GM18507 (cell line): ENCODE measurements around the gene HOXB7.
A peak's percentile ranks its signal among the peaks of the same experiment; 100 is the strongest.

Experiments
- DNase-seq: peaks from one replicate; pipeline ENCODE4 v3.0.0; 2011; ENCODE audit warnings: low read depth; ENCODE audit not compliant: insufficient read length; ENCODE audit errors: extremely low spot score
- FAIRE-seq: peaks from 2 replicates; lab custom pipeline; 2011; peaks lifted over from hg19 to GRCh38; lab: Jason Lieb, UNC

HOXB7 gene

DNA sequence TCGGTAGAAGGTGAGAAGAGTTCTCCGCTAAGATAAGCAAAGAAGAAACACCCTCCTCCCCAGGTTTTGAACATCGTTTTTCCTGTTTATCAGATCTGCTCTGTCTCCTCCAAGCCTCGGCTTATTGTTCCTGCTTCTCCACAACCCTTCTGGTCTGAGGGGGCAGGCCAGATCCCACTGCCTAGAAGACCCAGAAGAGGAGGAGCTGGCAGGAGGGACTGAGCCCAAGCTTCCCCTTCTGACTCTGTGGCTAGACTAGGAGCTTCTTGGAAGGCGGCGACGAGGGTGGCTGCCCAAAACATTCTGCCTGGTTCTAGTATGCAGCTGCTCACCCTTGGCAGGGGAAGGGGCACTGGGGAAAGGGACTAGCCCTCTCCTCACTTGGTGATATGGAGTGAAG is 12.1 kb downstream of the HOXB7 start:
- FAIRE-seq (no peak), DNase-seq (no peak)

DNA sequence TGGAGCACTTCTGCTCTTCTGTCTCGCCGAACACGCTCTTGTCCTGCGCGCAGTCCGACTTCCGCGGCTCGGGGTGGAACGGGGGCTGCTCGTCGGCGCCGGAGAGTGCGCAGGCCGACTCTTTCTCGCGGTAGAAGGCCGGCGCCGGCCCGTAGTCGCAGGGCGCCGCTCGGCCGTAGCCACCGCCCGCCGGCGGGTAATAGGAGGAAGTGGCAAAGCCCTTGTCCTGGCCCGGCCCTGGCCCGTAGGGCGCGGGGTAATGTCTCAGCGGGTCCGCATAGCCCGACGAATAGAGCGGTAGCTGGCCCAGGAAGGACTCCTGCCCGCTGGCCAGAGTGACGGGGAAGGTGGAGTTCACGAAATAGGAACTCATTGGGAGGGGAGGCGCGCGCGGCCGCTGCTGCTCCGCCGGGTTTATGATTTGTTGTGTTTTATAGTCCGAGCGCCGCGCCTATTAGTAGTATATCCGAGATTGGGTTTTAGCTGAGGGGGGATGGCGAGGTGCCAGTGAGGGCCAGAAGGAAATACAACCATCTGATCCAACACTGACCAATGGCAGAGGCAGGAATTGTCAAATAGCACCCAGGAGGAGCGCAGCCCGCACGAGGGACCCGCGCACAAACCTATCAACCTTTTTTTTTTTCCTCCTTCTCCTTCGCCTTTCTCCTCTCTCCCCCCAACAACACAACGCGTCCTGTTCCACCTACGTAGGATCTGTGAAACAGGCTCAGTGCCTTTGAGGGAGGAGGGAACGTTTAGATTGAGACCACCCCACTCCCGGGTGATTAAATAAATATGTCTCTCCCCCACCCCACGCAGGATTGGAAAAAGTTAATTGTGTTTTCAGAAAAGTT is 12.8 kb downstream of the HOXB7 start:
- FAIRE-seq (no peak), DNase-seq (no peak)

DNA sequence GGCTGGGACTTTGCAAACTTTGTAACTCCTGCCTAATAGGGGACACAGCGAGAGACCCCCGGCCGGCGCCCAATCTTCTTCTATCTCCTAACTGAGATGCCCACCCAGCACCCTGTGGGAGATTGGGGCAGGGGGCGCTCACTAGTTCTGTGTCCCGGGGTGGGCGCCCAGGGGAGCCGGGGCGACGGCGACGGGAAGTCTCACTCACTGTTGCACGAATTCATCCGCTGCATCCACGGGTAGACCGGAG is 13.4 kb downstream of the HOXB7 start:
- FAIRE-seq (no peak), DNase-seq (no peak)

DNA sequence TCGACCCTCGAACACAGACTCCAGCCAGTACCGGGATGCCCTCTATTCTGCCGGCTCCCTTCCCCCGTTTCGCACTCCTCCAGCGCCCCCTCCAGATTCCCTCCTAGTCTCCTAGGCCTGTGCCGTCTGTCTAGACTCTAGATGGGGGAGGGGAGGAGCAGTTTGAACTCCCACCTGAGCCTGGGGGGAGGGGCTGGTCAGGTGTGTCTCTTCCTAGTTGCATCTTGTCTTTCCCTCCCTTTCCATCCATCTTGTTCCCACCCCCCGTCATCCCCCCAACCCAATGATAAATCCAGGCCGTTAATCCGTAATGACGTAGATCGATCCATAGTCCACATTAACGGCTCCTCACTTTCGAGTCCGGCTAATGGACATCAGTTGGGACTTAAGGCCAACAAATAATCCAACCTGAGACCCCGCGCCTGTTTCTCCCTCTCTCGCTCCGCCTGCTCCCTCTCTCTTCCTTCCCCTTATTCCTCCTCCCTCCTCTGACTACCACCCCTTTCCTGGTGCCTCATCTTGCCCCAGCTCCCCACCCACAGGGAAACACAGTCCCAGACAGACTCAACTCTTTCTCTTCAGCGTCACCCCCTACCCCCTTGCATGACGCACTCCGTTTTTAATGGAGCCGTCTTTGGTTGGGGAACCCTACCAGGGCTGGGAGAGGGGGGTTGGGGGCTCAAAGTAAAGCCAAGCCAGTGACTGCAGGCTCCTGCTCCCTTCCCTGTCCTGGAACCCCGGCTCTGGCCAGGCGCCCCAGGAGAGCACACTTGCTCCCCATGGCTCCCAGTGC is 13.9 kb downstream of the HOXB7 start:
- no peak for DNase-seq
- FAIRE-seq = no peak

DNA sequence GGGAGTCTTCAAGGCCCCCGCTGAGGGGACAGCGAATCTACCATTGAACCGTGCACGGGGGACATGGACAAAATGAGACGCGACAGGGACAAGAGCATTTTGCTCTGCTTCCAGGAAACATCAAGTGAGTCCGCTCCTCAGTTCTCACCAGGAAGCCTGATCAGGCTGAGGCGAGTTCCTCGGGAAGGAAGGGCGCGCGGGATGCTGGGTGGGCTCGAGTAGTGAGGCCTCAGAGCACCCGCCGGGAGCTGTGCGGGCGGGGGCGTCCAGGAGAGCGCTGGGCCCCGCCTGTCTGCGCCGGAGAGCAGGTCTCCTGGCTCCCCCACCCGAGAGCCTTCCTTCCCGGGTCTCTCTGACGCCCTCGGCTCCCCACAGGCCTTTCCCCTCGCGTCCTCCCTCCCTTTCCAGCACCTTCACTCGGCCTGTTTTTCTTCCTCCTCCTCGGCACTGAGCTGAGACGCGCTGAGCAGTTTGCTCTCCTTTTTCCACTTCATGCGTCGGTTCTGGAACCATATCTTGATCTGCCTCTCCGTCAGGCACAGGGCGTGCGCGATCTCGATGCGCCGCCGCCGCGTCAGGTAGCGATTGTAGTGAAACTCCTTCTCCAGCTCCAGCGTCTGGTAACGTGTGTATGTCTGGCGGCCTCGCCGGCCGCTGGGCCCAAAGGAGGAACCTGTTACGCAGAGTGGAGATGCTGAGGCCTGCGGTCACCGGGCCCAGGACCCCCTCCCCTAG is 14.7 kb downstream of the HOXB7 start:
- no peak for DNase-seq
- peak; percentile 50 for FAIRE-seq

DNA sequence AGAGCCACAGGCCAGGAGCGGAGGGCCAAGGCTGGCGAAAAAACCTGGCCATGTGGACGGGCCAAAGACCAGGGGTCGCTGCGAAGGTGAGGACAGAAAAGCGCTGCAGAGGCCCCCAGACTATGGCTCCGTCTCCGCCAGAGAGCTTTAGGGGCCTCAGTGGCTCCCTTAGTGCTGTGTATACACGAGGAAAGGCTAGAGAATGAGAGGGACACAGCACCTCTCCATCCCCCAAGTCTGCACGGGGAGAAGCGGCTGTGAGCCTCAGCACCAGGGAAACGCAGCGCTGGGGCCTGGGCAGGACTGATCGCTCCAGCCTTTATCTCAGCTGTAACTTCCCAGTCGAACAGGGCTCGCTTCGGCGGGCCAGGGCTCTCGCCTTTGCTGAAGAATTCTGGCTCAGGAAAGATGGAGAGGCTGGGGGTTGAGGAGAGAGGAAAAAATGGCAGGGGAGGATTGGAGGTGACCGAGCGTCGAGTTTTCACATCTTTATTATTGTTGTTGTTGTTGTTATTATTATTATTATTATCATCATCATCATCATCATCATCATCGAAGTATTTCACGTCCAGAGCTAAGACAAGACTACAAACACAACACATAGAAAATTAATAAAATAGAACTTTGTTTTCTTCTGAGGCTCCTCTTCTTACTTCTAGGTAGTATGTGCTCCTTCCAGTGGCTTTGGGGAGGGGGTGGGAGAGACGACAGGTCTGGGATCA is 15.4 kb downstream of the HOXB7 start:
- no peak for FAIRE-seq

DNA sequence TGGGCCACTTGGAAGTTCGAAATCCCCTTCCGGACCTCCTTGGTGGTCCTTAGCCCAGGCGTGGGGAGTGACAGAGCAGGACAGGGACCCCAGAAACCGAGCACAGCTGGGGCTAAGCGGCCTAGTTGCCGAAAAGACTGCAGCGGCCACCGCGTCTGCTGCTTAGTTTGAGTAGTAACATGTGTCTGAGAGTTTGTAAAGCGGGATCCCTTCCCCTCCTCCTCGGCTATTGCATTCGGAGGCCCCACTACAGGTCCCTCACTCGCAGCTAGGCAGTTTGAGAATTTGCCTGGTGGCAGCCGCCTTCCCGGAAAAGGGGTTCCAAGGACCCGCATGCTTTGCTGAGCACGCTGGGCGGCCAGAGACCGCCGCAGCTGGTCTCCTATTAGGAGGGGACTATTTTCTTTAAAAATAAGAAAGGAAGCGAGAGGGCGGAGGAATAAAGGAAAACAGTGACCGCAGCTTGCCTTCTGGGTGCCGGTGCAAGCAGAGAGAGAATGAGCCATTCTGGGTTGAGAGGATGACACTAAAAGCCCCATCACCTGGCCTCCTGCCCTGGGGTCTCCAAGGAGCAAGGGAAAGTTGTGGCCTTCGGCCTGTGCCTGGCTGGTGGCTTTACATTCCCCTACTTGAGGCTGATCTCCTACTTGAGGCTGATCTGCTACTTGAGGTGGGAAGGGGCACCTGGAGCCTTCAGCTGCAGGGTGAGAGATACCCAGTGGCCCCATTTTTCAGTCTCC is 16.1 kb downstream of the HOXB7 start:
- DNase-seq (no peak), FAIRE-seq (no peak)

More for the DNA sequence above, 15.4 kb downstream of the HOXB7 start:
- no peak for DNase-seq

DNA sequence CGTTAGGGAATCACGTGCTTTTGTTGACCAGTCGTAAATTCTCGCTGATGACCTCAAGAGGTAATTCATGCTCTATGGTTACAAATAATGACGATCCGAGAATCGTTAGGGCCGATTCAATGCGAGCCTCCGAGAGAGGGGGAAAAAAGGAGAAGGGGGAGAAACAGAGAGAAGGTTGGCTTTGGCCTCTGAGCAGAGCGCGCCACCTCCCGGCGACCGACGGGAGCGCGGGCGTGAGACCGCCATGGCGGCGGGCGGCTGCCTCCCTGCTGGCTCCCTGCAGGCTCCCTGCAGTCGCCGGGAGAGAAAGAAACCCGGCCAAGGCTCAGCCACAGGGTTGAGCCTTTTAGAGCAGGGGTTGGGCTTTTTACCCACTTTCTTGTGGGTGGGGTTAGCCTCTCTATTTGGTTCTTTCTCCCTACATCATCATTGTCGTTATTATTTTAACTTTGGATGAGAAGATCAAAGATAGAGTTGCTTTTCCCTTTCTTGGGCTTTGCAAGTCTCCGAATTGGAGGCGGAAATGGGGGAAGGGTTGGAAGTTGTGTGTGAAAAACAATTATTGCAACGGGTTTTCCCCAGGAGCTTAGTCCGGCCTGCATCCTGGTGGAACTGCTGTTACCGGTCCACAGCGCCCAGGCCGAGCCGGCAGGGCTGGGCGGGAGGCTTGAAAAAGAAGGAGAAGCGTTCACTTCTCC is 16.8 kb downstream of the HOXB7 start:
- FAIRE-seq = peak; percentile 86
- peak; percentile 81 for DNase-seq

DNA sequence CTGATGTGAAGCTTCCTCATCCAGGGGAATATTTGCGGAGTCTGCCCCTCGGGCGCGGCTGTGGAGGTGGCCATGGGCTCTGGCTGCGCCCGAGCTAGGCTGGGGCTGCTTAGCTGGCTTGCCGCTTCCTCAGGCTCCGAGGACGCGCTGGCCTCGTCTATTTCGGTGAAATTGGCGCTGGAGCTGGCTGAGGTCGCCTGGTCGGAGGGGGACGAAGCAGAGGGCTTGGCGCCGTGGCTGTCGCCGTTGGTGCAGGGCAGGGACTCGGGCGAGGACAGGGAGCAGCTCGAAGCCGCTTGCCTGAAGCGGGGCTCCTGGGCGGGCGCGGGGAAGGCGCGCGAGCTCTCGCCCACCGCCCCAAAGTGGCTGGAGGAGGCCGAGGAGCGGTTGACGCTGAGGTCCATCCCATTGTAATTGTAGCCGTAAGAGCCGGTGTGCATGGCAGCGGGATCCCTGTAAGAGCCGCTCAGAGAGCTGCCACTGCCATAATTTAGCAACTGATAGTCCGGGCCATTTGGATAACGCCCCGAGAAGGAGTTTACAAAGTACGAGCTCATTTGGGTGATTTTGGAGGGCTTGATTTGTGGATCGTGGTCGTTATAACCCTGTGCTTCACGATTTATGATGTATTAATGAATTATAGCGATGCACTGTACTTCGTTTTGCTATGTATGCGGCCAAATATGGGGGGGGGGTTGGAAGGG is 17.5 kb downstream of the HOXB7 start, which contains the start of gene HOXB5:
Gene HOXB5 (minus strand): TSS at position 654 of the 704 bp plus-strand sequence. CDS start 97 bp downstream, at position 557.
- no peak for DNase-seq
- no peak for FAIRE-seq

DNA sequence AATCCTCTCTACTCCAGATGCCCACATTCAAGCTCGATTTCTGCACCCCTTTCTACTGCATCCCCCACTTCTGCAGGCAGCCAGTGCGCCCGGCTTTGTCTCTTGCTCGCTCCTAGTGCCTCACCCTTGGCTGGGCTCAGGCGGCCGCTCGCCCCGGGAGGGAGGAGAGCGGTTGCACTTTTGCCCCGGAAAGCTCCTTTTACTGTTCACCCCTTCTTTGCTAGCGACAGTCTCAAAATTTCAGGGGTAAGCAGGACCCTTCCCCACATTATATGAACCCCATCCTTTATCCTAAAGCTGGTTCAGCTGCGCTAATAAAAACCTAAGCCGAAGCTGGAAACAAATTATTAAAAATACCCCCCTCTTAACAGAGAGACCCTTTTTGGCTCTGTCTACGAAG is 18.2 kb downstream of the HOXB7 start:
- no peak for FAIRE-seq
- no peak for DNase-seq

DNA sequence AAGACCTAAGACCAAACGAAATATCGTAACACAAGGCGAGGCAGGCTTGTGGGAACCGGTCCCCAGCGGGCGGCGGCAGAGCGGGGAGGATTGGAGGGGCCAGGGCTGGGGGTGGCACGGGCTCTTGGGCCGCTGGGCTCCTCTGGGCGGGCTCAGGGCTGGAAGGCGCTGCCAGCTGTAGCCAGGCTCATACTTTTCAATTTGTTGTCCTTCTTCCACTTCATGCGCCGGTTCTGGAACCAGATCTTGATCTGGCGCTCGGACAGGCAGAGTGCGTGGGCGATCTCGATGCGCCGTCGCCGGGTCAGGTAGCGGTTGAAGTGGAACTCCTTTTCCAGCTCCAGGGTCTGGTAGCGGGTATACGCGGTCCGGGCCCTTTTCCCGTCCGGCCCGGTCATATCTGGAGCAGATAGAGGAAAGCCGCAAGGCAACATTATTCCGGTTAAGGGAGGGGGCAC is 18.7 kb downstream of the HOXB7 start:
- DNase-seq (no peak), FAIRE-seq (no peak)

DNA sequence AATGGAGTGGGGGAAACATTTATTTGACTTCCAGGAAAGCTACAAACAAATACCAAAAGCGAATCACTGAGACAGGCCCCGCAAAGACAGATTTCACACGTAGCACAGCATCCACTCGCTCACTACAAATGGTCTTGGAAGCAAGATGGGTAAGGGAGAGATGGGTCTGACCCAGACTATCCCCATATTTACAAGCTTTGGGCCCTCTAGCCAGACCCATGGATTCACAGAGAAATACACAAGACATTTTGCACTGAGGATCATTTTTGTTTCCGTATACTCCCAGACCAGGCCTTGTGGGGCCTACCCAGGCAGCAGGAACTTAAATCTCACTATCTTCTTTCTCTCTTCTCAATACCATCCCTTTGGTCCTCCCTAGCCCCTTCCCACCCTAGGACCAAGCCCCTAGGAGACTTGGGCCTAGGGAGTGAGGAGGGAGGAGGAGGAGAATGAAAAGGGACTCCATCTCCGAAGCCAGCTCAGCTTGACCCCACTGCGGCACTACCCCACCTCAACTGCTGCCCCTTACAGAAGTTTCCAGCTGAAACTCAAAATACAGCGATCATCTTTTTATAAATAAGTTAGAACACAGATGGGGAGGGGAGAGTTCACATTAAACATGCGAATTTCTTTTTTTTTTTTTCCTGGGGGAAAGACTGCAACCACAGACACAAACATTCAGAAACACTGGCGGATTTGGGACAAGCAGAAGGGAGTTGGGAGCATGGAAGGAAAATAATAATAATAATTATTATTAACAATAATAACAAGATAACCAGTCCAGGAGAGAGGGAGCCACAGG is 19.4 kb downstream of the HOXB7 start:
- no peak for FAIRE-seq
- no peak for DNase-seq

DNA sequence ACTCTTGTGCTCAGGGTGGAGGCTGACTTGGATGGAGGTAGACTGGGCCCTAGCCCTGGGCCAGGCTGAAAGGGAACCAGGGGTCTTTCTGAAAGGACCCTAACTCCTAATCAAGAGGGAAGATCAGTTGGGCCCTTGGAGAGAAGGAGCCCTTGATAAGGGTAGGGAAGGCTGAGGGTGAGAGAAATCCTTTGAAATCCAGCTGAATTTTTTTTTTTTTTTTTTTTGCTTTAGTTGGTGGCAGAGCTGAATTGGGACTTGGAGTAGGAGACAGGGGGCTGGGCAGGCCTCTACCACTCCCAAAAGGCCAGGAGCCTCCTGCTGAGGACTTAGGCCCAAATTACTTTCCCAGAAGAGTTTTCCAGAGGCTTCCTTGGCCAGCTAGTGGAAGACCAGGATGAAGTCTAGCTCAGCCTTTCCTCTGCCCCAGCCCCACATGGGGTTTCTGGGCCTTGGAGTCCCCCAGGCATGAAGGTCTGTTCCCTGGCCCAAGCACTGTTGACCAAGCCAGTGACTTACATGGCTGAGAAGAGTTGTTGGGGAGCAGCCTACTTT is 20.1 kb downstream of the HOXB7 start:
- FAIRE-seq = no peak
- no peak for DNase-seq

DNA sequence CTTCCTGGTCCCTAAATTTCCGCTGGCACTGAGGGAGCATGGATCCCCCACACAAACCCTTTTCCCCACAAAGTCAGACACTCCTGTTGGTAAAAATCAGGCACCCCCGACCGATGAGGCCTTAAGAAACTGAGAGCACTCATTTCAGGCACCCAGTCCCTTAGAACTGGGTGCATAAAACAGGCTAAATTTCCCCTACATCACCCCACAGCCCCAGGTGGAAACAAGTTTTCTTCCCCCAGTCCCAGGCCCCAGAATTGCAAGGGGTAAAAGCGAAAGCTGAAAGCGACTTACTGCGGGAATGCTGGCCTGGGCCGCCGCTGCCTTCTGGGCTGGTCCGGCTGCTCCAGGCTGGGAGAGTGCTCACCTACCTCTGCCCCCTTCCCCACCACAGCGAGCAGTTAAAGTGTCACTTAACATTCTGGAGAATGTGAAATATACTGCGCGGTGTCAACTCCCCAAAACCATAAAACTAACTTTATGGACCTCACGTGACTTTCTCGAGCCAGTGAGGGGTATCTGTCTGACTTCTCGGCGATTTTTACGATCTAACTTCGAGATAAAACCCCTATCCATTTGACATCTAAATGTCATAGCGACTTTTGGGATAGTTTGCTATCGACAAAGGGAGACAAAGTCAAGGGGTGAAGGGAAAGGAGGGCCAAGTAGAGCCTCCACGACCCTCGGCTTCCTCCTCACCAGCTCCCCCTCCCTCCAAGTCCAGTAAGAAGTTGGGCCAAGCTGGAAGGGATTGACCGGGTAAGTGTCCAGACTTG is 20.8 kb downstream of the HOXB7 start, which contains the start of gene HOXB3:
Gene HOXB3 (minus strand): TSS at position 411 of the 776 bp plus-strand sequence. CDS start 37,767 bp downstream, outside the sequence.
- DNase-seq (no peak), FAIRE-seq (no peak)

DNA sequence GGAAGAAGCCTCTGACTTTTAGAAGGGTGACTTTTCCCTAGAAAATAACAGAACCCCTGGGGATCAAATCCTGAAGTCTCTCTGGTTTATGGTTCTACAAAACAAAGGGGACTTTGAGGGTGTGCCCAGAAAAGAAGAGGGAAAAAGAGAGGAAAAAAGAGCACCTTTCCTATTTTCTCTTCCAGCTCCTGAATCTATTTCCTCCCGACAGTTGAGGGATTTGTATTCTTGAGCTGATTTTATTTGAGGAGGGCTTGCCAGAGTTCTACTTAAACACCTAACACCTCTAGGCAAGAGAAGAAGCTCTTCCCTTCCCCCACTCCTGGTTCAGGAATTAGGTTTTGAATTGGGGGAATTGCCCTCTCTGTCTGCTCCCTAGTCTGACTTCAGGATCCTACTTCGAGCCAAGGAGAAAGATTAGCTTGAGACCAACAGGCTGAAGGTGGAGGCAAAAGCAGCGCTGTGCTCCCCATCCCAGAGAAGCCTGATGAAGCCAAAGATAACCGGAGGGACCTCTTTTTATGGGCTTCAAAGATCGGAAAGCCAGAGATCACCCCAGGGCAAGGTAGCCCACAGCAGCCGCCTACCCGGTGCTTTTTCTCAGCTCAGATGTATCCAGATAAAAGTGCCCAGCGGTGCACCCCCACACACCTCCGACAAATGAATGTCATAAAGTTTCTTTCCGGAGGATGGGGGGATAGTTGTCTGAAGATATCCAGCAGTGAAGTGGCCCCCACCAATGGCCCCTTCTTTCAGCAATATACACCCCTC is 21.6 kb downstream of the HOXB7 start:
- DNase-seq (no peak), FAIRE-seq (no peak)
